ENCODE data around the gene TSKU.
A peak's percentile ranks its signal among the peaks of the same experiment; 100 is the strongest.

The TSKU gene

GRCh38 chr11:76769645-76770586, 13.2 kb upstream of the TSKU start:
- peak; percentile 60 for FAIRE-seq
- peak; percentile 72 for DNase-seq (ENCODE audit: low spot score)

- DNase-seq (ENCODE audit: low spot score) (peak; percentile 92), FAIRE-seq (peak; percentile 75)
These were observed 12.3 kb upstream of the TSKU start for GRCh38 chr11:76770642-76771445.

DNA sequence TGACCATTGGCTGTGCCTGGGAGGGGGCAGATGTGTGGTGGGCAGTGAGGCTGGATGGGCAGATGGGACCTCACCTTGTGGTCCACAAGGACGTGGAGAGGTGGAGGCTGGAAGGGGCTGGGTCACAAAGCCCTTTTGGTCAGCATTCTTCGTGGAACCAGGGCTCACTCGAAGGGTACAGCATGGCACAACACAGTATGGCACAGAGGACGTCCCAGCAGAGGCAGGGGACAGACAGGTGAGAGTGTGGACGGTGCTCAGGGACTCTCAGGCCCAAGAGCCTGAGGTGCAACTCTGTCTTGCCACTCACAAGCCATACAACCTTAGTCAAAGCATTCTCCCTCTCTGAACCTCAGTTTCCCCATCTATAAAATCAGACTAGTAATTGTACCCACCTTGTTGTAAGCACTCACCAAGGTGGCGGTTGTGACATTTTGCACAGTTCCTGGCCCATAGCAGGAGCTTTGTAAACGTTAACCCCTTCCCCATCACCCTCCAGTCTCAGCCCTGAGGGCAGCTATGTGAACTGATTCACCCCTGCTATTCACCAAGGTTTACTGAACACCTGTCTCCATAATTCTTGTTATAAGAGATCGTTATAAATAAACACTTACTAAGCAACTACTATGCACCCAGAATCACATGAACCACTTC, 11.6 kb upstream of the TSKU start:
- FAIRE-seq (no peak), DNase-seq (ENCODE audit: low spot score) (no peak)

- DNase-seq (ENCODE audit: low spot score) (no peak), FAIRE-seq (no peak)
These were observed 10.9 kb upstream of the TSKU start for GRCh38 chr11:76772100-76772782.

GRCh38 chr11:76772783-76773106, 10.4 kb upstream of the TSKU start:
- FAIRE-seq (no peak), DNase-seq (ENCODE audit: low spot score) (no peak)

GRCh38 chr11:76773921-76774361, 9.2 kb upstream of the TSKU start:
- DNase-seq (ENCODE audit: low spot score): no peak
- FAIRE-seq: no peak

GRCh38 chr11:76776472-76776871, 6.7 kb upstream of the TSKU start:
- FAIRE-seq (no peak), DNase-seq (ENCODE audit: low spot score) (no peak)

DNA sequence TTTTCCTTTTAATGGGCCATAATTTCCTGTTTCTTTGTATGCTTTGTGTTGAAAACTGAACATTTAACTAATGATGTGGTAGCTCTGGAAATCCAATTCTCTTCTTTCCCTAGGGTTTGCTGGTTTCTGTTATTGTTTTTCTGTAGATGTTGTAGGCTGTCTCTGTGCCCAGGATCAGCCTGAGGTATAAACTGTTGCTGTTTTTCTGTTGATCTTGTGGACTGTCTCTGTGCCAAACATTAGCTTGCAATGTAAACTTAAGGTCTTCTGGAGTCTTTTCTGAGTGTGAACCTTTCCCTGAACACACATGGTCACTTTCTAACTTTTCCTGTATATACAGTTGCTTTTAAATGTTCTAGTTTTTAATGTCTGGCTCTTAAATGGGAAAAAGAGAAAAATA, 5.9 kb upstream of the TSKU start:
- DNase-seq (ENCODE audit: low spot score) (no peak), FAIRE-seq (no peak)

GRCh38 chr11:76777876-76778275, 5.3 kb upstream of the TSKU start:
- DNase-seq (ENCODE audit: low spot score) (no peak), FAIRE-seq (no peak)

DNA sequence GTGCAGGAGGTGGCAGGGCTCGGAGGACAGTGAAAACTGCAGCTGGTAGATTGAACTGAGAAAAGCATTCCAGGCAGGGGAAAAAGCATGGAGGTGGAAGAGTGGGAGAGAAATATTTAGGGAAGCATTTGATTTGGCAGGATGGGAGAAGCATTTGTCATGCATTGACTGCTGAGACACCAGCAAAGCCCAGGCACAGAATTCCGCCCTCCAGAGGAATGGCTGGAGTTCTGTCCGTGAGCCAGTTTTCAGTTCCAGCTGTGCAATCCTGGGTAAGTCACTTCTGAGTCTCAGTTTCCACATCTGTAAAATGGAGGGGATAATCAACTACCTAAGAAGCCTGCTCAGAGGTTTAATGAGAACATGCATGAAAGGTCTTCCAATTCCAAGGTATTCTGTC, 4.3 kb upstream of the TSKU start:
- DNase-seq (ENCODE audit: low spot score): no peak
- FAIRE-seq: no peak

GRCh38 chr11:76781046-76781801, 1.9 kb upstream of the TSKU start:
- DNase-seq (ENCODE audit: low spot score) (no peak), FAIRE-seq (no peak)

- no peak for FAIRE-seq
- no peak for DNase-seq (ENCODE audit: low spot score)
These were observed 1.2 kb upstream of the TSKU start for GRCh38 chr11:76781807-76782530.

DNA sequence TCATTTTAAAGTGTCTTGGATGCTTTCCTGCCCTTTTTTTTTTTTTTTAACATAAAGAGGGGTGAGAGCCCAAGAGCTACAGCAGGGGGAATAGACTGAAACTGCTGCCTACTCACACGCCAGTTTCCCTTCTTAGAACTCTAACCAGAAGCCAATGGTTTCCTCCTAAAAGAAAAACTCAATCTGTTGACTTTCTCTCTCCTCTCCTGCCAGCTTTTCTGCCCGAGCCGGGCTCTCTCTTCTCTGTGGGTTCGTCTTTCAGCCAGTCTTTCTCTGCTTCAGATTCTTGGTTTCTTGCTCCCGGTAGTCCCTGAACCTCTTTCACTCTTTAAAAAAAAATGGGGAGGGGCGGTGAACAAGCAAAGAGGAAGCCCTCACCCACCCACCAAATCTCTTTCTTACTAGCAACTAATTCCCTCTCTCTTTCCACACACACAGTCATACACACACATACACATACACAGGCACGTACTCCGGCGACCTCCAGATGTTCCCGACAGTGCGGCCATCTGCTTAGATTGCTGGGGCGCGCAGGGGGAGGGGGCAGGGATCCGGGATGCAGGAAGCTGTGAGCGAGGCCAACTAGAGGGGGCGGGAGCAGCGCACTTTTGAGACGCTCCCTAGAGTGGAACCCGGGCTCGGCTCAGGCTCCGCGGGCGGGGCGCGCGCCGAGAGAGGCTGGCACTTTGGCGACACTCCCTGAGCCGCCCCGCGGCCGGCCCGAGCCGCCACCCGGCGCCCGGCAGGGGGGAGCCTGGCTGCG, 444 bp upstream of the TSKU start:
- DNase-seq (ENCODE audit: low spot score) (peak; percentile 78), FAIRE-seq (no peak)

GRCh38 chr11:76783896-76784813, 999 bp downstream of the TSKU start:
- peak; percentile 74 for DNase-seq (ENCODE audit: low spot score)
- no peak for FAIRE-seq

- FAIRE-seq (no peak), DNase-seq (ENCODE audit: low spot score) (no peak)
These were observed 2.4 kb downstream of the TSKU start for GRCh38 chr11:76785513-76785912.

GRCh38 chr11:76786016-76786415, 2.9 kb downstream of the TSKU start:
- DNase-seq (ENCODE audit: low spot score) (no peak), FAIRE-seq (no peak)

DNA sequence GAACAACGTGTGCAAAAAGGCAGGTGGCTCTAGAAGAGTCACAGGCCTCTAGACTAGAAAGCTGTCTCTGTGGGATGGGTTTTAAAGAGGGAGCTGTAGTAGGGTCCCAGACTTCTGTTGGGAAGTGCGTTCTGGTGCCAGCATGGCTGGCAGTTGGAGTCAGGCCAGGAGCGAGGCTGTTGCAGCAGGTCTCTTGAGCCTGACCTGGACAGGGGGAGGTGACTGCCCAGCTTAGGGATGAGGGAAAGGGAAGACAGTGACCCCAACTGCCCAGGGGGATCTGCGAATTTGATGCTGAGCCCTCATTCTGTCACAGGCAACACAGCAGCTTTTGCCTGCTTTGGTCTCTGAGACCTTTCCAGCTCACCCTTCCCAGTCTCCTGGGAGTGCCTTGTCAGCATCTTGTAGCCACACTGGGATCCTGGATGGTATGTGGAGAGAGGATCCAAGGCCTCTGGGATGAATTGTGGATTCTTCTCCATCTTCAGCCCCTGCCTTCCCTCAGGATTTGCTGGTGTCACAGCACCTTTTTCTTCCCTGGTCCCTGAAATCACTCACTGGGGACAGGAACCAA, 3.4 kb downstream of the TSKU start:
- FAIRE-seq: no peak

DNA sequence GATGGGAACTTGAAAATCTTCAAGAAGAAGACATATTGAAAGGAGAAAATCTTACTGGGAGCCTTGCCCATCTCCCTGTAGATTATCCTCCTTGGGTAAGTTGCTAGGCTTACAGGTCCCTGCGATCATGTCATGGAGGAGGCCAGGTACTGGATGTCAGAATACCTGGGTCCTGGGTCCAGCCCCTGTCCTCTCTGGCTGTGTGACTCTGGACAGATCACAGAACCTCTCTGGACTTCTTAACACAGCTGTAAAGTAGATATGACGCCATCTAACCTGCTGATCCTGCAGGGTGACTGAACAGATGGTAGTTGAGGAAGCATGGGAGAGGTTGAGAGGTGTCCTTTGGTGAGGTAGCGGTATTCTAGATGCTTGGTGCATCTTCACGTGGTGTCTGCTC, 4.1 kb downstream of the TSKU start:
- FAIRE-seq: no peak
- no peak for DNase-seq (ENCODE audit: low spot score)

More for the DNA sequence above, 3.4 kb downstream of the TSKU start:
- DNase-seq (ENCODE audit: low spot score): no peak

Data from RCC 7860 (cell line).